Measurements from ENCODE around the gene CARS2. TPM values are rescaled to one million over a fixed set of nuclear protein-coding genes. Genes with fewer than 3 reads are reported as not detected.
"Not testable (repeated sequence)": the region's sequence is repeated elsewhere in the genome, so short reads cannot be mapped to it uniquely, and the experiment has no call there.

CARS2 gene
- total and polyA plus RNA-seq, 2 of the 8 experiments (the other 6 are each of a cell fraction or from before 2014, with no cell fraction given) = 47.7 to 55.9 TPM

DNA sequence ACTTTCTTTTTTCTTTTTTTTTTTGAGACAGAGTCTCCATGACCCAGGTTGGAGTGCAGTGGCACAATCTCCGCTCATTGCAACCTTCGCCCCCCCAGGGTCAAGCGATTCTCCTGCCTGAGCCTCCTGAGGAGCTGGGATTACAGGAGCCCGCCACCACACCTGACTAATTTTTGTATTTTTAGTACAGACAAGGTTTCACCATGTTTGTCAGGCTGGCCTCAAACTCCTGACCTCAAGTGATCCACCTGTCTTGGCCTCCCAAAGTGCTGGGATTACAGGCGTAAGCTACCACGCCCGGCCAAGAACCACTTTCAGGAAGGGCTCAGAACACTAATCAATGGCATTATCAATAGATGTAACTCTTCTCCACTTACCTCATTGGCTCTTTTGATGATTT, 4.9 kb downstream of the CARS2 start:
- H2BK12ac ChIP-seq (ENCODE audit: low read depth, low read length); H3K4me3 ChIP-seq (ENCODE audit: extremely low read depth in 1 of 4, insufficient read depth in 2 of 4, low read depth in 3 of 4, low read length in 4 of 4); H3K4ac ChIP-seq (replicated peaks; ENCODE audit: insufficient read length, low read depth, low read length); H3K56ac ChIP-seq (replicated peaks; ENCODE audit: insufficient read length, low read depth, low read length); H3K23ac ChIP-seq (ENCODE audit: insufficient read length); H3K4me2 ChIP-seq (ENCODE audit: insufficient read depth in 1 of 2, low read depth in 2 of 2, low read length in 2 of 2); H2BK20ac ChIP-seq (ENCODE audit: low read length); H4K20me1 ChIP-seq (replicated peaks in 1 of 2; ENCODE audit: control insufficient read depth in 1 of 2, insufficient read depth in 2 of 2, low read length in 2 of 2); H3K14ac ChIP-seq (ENCODE audit: insufficient read length); H4K8ac ChIP-seq (ENCODE audit: extremely low read depth, insufficient read depth, low read length); H3K9ac ChIP-seq (replicated peaks in 1 of 4; ENCODE audit: extremely low read depth in 1 of 4, low read depth in 3 of 4, low read length in 3 of 4); H2BK15ac ChIP-seq (ENCODE audit: low read length); H3K79me1 ChIP-seq (ENCODE audit: low read depth, low read length); H2AFZ ChIP-seq (ENCODE audit: low read length); H3K18ac ChIP-seq (ENCODE audit: extremely low read depth, low read length); H2AK5ac ChIP-seq (ENCODE audit: low read depth, low read length); H3K27ac ChIP-seq (ENCODE audit: low read depth, low read length); H3K9me3 ChIP-seq (ENCODE audit: insufficient read depth in 2 of 2, low read depth in 1 of 2, low read length in 1 of 2); H4K5ac ChIP-seq (ENCODE audit: insufficient read length, low read depth, low read length); H2BK5ac ChIP-seq (ENCODE audit: low read depth, low read length); H3K23me2 ChIP-seq (ENCODE audit: low read depth, low read length); FAIRE-seq; H3K27me3 ChIP-seq (replicated peaks in 1 of 4; ENCODE audit: control insufficient read depth in 3 of 4, extremely low read depth in 1 of 4, insufficient read depth in 3 of 4, low read length in 3 of 4); H4K91ac ChIP-seq (replicated peaks; ENCODE audit: insufficient read length, low read length); DNase-seq (ENCODE audit: low read depth in 1 of 2, low spot score in 2 of 2); H2BK120ac ChIP-seq (replicated peaks; ENCODE audit: low read depth, low read length); H3K4me1 ChIP-seq (replicated peaks in 1 of 4; ENCODE audit: control insufficient read depth in 3 of 4, insufficient read depth in 4 of 4, low read length in 3 of 4): not testable (repeated sequence)
- H3K36me3 ChIP-seq (ENCODE audit: control insufficient read depth in 2 of 4, insufficient read depth in 4 of 4, low read length in 3 of 4) = peaks cover 4 to 29% (median 24%) of the 10 kb centered on the region in 4 experiments; a peak in 6 of 8 replicates
- ChIA-PET CTCF (ENCODE audit: partially characterized antibody) (interaction anchor here (1.3 to 2.7 kb wide), 4 partner anchors 11 to 118 kb away, joined by 4 to 11 read pairs (median 7); no protein-coding TSS in a partner anchor), POLR2A (ENCODE audit: partially characterized antibody) (interaction anchor here (3.9 kb wide), 1 partner anchor 11 kb away, joined by 17 read pairs; no protein-coding TSS in a partner anchor)
- H3K79me2 ChIP-seq (ENCODE audit: control insufficient read depth in 1 of 2, insufficient read depth in 2 of 2, low read length in 2 of 2) = peaks cover 0 to 10% of the 10 kb centered on the region in 2 experiments; a peak in 2 of 4 replicates
- 94% methylated on average over 7 of the region's 7 CpGs; no CpG with 5 or more reads in 1 of the 2 experiments for WGBS, 2 experiments (ENCODE audit: extremely low coverage in 1 of 2, insufficient coverage in 1 of 2, insufficient read length in 1 of 2, insufficient replicate concordance in 2 of 2, low coverage in 1 of 2, low lambda C conversion rate in 2 of 2, missing lambda C conversion rate in 1 of 2)

All from H1 (cell line).